ENCODE results near the gene NFATC1.

The NFATC1 gene

GRCh38 chr18:79423211-79424007 is 27.7 kb downstream of the NFATC1 start:
- DNase-seq (ENCODE audit: low spot score): no peak

DNA sequence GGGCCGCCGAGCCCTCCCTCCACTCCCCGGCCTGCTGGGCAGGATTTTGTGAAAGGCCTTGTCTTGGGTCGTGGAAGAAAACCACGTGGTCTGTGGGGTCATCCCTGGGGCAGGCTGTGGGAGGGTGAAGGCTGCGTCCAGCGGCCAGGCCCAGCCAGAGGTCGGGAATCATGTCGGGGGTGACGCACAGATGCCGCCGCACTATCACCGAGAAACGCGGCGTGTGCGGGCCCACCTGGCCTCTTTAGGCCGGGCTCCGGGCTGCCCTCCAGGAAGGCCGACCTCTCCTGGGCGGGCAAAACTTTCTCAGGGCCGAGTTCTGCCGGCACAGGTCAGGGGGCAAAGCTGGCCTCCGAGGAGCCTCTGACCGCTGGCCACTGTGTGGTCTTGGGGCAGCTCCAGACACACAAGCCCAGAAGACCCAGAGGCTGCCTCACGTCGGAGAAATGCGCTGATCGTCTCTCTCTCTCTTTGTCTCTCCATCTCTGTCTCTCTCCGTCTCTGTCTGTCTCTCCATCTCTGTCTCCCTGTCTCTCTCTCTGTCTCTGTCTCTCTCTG is 28.4 kb downstream of the NFATC1 start:
- no peak for DNase-seq (ENCODE audit: low spot score)

DNA sequence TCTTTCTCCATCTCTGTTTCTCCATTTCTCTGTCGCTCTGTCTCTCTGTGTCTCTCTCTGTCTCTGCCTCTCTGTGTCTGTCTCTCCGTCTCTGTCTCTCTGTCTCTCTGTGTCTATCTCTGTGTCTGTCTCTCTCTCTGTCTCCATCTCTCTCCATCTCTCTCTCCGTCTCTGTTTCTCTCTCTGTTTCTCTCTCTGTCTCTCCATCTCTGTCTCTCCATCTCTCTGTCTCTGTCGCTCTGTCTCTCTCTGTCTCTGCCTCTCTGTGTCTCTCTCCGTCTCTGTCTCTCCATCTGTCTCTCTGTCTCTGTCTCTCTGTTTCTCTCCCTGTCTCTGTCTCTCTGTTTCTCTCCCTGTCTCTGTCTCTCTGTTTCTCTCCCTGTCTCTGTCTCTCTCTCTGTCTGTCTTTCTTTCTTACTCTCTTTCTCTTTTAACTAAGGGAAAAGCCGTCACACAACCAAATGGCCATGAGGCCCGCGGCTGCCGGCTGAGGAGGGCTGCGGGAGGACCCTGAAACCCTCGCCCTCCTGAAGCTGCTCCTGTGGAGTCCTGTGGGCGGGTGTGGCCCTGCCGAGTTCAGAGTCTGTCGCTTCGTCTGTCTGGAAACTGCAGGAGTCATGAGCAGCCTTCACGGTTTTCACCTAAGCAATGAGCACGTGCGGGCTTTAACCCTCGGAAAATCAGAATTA is 29.3 kb downstream of the NFATC1 start:
- DNase-seq (ENCODE audit: low spot score): no peak

- DNase-seq (ENCODE audit: low spot score): no peak
Observed at GRCh38 chr18:79425569-79425886, 29.8 kb downstream of the NFATC1 start.

GRCh38 chr18:79426376-79427300 is 30.9 kb downstream of the NFATC1 start:
- DNase-seq (ENCODE audit: low spot score): no peak

GRCh38 chr18:79427368-79428225 is 31.9 kb downstream of the NFATC1 start:
- DNase-seq (ENCODE audit: low spot score): no peak

- no peak for DNase-seq (ENCODE audit: low spot score)
Observed at GRCh38 chr18:79428287-79428686, 32.6 kb downstream of the NFATC1 start.

GRCh38 chr18:79429381-79429780 is 33.7 kb downstream of the NFATC1 start:
- DNase-seq (ENCODE audit: low spot score): no peak

- no peak for DNase-seq (ENCODE audit: low spot score)
Observed at GRCh38 chr18:79429785-79430281, 34.1 kb downstream of the NFATC1 start.

DNA sequence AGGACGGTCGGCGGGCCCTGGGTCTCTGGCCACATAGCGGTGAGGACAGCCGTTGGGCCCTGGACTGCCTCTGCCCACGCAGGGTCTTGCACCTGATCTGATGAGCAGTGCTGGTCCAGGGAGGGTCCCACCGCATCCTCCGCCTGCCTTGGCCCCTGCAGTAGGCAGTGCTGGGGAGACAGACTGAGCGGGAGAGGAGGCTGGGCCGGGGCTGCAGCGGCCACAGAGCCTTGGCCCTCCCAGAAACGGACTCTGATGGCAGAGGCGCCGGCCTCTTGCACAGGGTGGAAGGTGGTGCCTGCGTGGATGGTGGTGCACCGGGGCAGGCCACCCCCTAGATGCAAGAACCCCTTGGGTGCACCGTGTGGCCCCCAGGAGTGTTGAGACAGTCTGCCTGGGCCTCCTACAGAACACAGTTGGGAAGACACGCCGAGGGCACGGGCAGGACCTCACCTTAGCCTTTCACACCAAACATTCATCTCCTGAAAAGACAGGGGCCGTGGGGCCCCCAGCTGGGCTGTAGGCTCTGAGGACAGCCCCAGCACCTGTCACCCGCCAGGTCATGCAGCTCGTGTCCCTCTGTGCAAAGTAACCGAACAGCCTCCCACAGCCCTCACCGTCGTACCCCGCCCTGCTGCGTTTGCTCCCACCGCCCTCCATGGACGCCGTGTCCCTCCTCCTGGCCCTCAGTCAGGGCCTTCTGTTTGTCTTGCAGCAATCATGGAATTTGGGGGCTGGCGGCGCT is 36.8 kb downstream of the NFATC1 start:
- DNase-seq (ENCODE audit: low spot score): no peak

DNA sequence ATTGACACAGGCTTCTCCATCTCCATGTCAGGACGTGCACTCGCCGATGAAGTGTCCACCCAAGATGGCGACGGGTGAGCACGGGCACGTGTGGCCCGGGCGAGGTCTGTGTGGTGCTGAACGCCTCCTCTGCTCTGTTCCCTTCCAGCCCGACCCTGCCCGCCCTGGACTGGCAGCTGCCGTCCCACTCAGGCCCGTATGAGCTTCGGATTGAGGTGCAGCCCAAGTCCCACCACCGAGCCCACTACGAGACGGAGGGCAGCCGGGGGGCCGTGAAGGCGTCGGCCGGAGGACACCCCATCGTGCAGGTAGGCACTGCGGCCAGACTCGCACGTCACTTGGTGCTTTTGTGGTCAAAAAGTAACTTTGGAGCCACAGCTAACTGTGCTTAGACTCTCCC is 37.7 kb downstream of the NFATC1 start:
- DNase-seq (ENCODE audit: low spot score): no peak

DNA sequence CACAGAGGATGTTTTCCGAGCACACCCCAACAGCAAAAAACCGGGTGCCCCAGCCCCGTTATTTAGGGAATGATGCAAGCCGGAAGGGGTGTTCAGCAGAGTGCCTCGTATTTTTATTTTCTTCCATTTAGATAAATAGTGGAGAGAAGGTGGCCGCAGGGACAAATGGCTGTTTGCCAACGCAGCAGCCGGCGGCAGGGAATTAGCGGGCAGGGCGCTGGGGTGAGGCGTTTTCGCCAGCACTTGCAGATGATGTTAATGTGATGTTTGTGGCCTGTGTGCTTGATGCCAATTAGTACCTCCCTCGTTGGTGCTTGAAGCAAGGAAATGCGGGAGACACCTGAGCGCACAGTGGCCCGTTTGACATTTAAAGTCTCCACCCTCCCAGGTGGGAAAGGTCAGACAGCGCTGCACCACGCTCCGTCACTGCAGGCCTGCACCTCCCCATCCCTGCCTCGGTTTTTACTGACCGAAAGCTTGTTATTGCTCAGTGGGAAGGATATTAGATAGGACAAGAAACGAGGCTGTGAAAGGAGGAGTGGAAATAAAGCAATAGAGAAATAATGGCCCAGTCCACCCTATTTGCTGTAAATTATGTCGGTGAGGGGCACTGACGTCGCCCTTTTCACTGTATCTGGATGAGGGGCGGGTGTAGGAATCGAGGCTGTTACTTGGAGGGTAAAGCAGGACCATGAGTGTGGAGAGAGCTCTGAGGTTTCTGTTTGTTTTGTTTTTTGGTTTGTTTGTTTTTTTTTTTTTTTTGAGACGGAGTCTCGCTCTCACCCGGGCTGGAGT is 39.1 kb downstream of the NFATC1 start:
- DNase-seq (ENCODE audit: low spot score): no peak

DNA sequence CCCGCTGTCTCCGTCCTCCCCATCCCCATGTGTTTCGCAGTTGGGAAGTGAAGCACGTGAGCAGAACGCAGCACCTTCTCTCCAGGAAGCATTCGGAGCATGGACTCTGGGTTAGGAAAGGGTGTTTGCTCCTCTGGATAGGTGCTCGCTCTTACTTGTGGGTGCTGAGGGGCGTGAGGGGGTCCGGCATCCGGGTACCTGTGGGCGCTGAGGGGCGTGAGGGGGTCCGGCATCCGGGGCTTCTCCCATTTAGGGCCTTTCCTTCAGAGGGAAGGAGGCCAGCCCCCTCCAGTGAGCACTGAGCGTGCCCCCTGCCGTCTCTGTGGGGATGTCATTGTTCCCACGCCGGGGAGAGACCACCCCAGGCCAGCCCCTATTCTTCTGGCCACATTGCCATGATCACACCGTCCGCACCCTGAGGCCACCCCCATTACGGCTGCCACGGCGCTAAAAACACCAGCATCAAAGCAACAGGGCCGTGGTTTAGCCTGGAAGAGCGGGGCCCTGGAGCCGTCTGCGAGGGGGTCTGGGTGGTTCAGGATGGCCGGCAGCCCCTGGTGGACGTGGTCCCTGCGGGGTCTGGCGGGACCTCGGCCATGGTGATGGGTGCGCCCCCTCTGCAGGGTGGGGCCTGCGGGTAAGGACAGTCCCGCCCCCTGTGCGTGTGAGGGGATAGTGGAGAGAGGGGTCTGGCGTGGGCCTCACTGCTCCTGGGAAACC is 41.0 kb downstream of the NFATC1 start:
- no peak for DNase-seq (ENCODE audit: low spot score)

DNA sequence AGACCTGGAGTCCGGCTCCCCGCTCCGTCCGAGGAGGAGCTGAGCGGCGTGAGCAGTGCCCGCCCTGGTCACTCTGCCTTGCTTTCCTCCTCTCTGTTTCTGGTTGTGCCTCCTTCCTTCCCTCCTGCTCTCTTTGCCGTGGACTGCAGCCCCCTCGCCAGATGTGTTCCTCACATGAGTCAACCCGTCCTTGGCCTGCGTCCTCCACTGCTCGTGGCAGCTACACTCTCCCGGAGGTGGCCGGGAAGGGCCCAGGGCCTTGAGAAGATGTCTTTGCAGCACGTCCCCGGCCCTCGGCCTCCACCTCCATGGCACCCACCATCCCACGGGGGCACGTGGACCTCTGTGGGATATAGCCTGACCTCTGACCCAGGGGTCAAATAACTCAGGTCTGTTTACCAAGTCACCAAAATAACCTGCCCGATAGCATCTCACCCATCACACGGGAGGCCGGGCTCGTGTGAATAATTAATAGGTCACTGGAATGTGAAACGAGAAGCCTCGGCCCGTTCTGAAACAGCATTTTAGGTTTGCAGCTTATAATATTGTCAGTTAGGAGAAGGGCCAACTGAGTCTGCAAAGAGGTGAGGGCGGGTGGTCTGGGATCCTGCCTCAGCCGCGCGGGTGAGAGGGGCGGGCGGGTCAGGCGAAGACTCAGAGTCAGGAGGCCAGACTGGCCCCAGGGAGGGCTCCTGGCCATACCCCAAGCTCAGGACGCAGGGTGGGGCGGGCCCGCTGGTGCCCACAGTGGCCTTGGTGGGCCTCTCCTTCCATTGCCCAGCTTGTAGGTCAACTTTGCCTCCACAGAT is 42.6 kb downstream of the NFATC1 start:
- no peak for DNase-seq (ENCODE audit: low spot score)

DNA sequence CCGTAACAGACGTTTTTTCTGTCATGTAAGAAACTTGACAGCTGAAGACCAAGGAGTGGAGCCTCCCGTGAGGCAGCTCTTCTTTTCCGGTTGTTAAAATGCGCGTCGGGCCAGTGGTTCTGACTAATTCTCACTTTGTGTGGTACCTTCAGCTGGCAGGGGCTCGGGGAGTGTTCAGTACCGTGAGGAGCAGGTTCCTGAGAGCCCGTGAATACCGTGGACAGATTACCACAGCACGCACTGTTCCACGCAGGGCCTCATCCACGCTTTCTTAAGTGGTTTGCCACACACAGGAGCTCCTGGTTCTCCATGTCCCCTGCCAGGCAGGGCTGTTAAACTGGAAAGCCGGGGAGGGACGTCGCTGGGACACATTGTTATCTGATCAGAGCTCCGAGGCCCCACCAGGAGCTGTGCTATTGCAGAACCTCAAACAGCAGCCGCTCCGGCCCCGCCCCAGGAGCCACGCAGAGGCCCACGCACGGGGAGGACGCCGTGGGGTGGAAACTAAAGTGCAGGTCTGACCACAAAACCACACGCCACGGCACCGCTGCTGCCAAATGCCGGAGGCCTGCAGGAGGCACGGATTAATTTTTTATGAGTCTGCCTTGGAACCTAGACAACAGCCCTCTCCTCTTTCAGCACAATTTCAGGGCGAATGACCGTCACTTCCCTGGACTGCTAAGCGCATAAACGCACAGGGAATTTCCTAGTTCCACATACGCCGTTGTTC is 43.3 kb downstream of the NFATC1 start:
- DNase-seq (ENCODE audit: low spot score): no peak

GRCh38 chr18:79439628-79440023 is 43.9 kb downstream of the NFATC1 start:
- no peak for DNase-seq (ENCODE audit: low spot score)

- DNase-seq (ENCODE audit: low spot score): no peak
Observed at GRCh38 chr18:79440316-79441110, 44.8 kb downstream of the NFATC1 start.

Data from cerebellar cortex (tissue), 1 donor.